H7 (cell line): Measurements from ENCODE around the gene NDUFAF3. TPM values are rescaled to one million over a fixed set of nuclear protein-coding genes. Genes with fewer than 3 reads are reported as not detected.

ENCODE experiments used
- DNase-seq: peaks from one replicate; pipeline ENCODE4 v3.0.0; 2012
- H3K27me3 ChIP-seq: 2 replicates; pipeline ENCODE4 v1.6.0; 2011; ENCODE audit warnings: mild to moderate bottlenecking, low read length; ENCODE audit not compliant: control insufficient read depth, insufficient read depth
- H3K36me3 ChIP-seq: replicated peaks from 2 replicates; pipeline ENCODE4 v1.5.1; 2011; ENCODE audit warnings: low read length; ENCODE audit not compliant: control insufficient read depth, insufficient read depth
- H3K4me3 ChIP-seq: 2 replicates; pipeline ENCODE4 v1.5.1; 2011; ENCODE audit warnings: low read depth, mild to moderate bottlenecking, control low read depth, low read length, moderate library complexity; ENCODE audit not compliant: insufficient read depth
- total RNA-seq: library from RNA; depleted of rRNA; stranded (reverse); fragments of >200 nt; shearing (Covaris generic); gene quantifications from 2 replicates; pipeline ENCODE4 v1.2.3, GENCODE V29; 2014

The NDUFAF3 gene
- total RNA-seq, 1 experiment from 2014 or later: 81.2 TPM

DNA sequence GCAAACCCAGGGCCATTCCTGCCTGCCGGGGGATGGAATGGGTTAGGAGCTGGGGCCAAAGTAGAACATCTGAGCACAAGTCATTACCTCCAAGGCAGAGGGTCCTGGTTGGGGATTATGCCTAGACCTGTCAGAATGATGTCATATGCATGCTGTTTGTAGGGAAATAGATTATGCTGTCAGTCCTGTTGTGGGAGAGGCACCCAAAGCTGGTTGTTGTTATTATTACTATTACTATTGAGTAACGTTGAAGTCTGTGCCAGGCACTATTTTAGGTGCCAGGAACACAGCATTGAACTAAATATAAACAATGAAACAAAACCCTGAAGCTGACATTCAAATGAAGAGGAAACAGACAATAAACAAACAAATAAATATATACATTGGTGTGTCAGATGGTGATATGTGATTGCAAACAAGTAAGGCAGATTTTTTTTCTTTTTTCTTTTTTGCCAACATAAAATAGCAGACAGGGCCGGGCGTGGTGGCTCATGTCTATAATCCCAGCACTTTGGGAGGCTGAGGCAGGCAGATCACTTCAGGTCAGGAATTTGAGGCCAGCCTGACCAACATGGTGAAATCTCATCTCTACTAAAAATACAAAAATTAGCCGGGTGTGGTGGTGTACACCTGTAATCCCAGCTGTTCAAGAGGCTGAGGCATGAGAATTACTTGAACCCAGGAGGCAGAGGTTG is 29.9 kb upstream of the NDUFAF3 start:
- no peaks in the 10 kb centered on the region for H3K27me3 ChIP-seq
- peaks cover 1% of the 10 kb centered on the region; the same call in 1 of the 2 replicates for H3K36me3 ChIP-seq
- no peak for DNase-seq
- H3K4me3 ChIP-seq: no peak overlapping the region

DNA sequence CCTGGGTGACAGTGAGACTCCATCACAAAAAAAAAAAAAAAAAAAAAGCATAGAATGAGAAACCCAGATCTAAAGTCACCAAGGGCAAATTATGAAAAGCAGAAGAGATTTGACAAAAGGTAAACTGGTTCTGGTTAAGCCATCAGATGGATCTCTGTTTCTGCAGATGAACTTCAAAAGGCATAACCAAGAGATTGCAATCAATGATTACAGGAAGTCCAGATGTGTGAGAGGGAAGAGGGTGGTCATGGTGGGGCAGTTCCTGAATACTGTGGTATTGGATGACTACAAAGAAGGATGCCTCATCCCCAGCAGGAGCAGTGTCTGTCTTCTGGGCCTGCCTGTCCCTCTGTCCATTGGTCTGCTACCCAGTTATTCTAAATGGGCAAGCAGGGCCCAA is 28.1 kb upstream of the NDUFAF3 start:
- DNase-seq: no peak
- H3K4me3 ChIP-seq: no peak overlapping the region
- peaks cover 1% of the 10 kb centered on the region; the same call in 1 of the 2 replicates for H3K36me3 ChIP-seq
- H3K27me3 ChIP-seq: no peaks in the 10 kb centered on the region

DNA sequence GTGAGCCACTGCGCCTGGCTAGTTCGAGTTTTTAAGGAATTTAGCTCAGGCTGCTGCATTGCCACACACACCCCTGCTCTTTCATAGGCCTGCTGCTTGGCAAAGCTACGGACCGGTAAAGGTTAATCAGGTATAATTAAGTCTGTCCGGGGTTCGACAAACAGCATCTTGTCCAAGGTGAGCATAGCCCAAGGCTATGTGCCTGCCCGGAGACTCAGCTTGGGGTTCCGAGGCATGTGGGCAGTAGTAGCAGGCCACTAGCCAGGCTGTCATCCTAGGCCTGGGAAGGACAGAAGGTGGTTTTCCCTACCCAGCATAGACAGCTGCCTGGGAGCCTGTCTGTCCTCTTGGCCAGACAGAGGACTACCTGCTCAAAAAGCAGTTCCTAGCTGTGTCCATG is 25.3 kb upstream of the NDUFAF3 start:
- Histone ChIP-seq H3K4me3 (no peak overlapping the region), H3K27me3 (no peaks in the 10 kb centered on the region), H3K36me3 (peaks cover 1% of the 10 kb centered on the region; the same call in 1 of the 2 replicates)
- no peak for DNase-seq

DNA sequence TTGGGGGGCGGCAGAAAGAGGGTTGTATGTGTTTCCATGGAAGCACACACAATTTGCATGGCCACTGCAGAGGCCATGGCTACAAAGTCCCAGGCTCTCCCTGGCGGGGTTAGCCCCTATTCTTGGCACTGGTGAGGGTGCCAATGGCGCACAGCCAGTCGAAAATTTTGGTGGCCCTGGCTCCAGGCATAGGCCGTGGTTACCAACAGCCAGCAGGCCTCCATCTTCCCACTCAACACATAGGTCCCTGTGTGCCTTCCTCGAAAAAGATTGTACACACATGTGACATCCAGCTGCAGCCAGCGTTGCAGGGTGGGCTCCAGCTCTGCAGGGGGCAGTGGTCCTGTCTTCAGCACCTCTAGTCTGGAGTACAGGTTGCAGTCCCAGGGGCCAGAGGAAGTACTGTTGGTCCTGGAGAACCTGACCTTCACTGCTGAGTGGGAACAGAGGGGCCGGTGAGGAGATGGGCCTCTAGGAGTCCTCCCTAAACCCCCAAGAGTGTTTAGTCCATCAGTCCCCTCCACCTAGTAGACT is 24.8 kb upstream of the NDUFAF3 start:
- Histone ChIP-seq H3K4me3 (no peak overlapping the region), H3K36me3 (peaks cover 1% of the 10 kb centered on the region; the same call in 1 of the 2 replicates), H3K27me3 (no peaks in the 10 kb centered on the region)
- peak; percentile 35 for DNase-seq

DNA sequence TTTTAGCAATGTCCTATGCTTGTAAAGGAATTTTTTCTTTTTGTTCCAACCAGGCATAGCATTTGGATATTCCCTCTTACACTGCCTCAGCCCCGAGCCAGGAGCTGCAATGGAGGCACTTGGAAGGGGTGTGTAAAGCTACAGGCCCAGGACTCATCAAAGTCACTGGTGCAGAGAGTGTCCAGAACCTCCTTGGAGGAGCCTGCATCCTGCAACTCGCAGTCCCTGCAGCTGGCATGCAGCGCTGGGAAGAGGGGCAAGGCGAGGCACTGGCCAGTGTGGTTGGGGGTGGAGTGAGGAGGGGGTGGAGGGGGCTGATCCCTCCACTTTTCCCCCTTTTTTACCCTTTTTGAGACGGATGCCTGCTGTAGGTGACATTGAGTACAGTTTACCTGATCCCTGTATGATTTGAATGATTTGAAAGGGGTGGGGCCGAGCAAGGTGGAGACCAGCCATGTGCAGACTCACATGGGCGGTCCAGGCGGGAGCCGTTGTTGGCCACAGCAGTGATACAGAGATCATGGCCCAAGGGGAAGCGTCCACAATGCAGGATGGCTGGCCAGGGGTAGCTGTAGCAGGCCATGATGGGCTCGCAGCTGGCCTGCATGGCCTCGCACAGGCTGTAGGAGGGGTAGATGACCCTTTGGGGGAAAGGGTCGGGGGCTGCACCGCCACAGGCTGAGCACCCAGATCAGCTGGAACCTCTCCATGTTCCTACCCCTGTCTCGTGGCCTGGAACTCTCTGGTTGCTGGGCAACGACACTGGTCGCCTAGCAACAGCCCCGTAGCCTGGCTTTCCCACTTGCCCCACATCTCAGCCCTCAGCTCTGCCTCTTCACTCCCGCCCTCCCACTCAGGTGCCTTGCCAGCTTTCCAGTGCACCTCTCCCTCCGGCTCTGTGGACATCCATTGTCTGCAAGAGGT is 23.9 kb upstream of the NDUFAF3 start:
- Histone ChIP-seq H3K36me3 (peaks cover 1% of the 10 kb centered on the region; the same call in 1 of the 2 replicates), H3K4me3 (no peak overlapping the region), H3K27me3 (no peaks in the 10 kb centered on the region; the same call in 1 of the 2 replicates)
- peak; percentile 79 for DNase-seq

DNA sequence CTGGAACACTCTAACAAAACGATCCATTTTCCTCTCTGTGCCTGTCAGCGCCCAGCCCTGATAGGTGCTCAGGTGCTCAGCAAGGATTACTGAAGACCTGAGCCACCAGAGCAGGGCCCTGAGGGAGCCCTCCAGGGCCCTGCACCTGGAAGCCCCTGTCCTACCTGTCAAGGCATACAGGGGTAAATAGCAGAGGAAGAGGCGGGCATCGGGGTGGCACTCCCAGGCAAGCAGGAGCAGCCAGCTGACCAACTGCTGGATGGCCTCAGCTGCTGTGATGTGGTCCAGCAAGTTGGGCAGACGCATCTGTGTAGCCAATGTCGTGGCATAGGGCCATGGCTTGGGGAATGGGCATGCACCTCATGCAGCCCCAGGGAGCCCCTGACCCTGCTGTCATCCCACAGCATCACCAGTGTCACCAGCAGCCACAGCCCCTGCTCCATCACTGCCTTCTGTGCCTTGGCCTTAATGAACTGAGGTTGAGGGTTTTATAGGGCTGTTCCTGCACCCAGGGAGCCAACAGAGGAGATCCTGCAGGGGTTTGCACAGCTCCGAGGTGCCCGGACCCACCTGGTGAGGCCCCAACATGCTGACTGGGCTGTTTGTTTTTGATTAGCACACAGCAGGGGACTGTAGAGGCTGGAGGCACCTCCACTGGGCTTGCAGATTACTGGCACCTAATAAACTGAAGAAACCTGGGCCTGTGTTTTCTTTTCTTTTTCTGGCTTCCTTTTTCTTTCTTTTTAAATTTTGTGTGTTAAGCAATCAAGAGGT is 22.6 kb upstream of the NDUFAF3 start:
- Histone ChIP-seq H3K4me3 (no peak overlapping the region), H3K27me3 (no peaks in the 10 kb centered on the region; the same call in 1 of the 2 replicates), H3K36me3 (peaks cover 1% of the 10 kb centered on the region; the same call in 1 of the 2 replicates)
- DNase-seq: peak; percentile 63

DNA sequence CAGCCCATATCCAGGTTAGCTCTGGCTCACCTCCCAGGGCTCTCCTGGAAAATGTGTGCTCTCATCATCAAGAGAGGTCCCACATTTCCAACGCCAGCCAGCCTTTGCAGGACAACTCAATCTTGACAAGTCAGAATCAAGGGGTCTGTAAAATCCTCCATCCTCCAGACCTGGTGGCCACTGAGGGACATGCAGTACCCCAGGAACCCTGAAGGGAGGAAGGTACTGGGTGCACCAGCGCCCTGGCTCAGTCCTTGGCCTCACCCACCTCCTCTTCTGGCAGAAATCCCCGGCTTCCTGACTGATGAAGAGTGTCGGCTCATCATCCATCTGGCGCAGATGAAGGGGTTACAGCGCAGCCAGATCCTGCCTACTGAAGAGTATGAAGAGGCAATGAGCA is 20.8 kb upstream of the NDUFAF3 start:
- Histone ChIP-seq H3K4me3 (no peak overlapping the region), H3K27me3 (no peaks in the 10 kb centered on the region; the same call in 1 of the 2 replicates), H3K36me3 (no peaks in the 10 kb centered on the region)
- DNase-seq: peak; percentile 51

DNA sequence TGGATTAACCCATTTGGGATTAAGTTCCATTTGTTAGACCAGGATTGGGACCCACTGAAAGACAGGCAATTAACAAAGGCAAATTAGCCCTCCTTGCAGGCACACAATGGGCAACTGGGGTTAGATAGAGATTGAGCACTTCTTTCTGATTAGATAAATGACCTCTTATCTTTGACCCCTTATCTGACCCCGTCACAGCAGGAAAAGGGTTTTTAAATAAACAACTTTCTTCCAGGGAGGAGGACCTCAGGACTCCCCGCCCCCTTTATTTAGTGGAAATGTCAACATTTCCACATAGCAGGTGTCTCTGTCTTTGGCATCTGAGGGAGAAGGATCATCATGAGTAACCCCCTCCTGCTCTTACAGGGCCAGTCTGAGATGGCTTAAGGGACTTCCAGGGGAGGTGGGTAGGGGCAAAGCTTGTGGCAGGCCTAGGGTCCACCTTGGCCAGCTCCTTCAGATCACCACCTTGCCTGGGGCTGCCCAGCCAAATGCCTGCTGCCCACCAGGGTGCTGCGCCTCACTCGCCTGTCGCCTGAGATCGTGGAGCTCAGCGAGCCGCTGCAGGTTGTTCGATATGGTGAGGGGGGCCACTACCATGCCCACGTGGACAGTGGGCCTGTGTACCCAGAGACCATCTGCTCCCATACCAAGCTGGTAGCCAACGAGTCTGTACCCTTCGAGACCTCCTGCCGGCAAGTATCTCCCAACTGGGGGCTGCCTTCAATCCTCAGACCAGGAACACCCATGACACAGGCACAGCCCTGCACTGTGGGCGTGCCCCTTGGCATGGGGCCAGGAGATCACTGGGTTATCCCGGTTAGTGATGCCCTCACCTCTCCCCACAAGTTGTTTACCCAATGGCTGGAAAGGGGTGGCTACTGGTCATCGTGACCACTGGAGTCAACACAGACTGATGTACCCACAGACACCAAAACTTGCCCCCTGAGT is 17.3 kb upstream of the NDUFAF3 start:
- DNase-seq: no peak
- Histone ChIP-seq H3K27me3 (no peaks in the 10 kb centered on the region; the same call in 1 of the 2 replicates), H3K36me3 (peaks cover 2% of the 10 kb centered on the region), H3K4me3 (no peak overlapping the region)

DNA sequence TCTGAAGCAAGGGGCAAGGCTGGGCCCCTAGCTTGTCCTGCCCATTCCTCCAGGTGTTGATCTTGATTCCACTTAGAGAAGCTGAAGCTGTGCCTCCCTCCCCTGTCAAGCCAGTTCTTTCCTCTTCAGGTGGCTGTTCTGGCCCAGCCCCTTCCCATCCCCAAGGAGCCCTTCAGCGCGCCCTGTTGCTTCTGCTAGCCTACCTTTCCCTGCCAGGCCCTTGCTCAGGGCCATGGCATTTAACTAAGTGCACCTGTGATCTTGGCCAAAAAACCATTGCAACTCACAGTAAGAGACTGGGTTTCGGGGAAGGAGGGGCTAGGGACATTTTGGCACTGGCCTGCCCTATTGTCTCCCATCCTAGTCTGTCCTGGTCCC is 16.6 kb upstream of the NDUFAF3 start:
- H3K27me3 ChIP-seq: no peaks in the 10 kb centered on the region; the same call in 1 of the 2 replicates
- peaks cover 2% of the 10 kb centered on the region for H3K36me3 ChIP-seq
- H3K4me3 ChIP-seq: no peak overlapping the region
- no peak for DNase-seq

DNA sequence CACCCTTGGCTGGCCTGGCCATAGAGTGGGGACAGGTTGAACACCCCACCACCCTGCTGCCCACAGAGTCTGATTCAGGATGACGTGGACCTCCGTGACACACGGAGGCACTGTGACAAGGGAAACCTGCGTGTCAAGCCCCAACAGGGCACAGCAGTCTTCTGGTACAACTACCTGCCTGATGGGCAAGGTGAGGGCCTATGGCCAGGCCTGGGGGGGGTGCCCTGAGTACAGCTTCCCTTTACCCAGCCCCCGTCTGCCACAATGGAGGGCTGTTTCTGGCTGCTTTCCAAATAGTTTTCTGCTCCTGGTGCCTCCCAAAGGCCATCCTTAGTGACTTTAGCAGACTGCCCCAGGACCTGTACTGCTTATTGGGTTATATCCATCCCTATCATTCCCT is 15.9 kb upstream of the NDUFAF3 start:
- DNase-seq: no peak
- H3K4me3 ChIP-seq: no peak overlapping the region

DNA sequence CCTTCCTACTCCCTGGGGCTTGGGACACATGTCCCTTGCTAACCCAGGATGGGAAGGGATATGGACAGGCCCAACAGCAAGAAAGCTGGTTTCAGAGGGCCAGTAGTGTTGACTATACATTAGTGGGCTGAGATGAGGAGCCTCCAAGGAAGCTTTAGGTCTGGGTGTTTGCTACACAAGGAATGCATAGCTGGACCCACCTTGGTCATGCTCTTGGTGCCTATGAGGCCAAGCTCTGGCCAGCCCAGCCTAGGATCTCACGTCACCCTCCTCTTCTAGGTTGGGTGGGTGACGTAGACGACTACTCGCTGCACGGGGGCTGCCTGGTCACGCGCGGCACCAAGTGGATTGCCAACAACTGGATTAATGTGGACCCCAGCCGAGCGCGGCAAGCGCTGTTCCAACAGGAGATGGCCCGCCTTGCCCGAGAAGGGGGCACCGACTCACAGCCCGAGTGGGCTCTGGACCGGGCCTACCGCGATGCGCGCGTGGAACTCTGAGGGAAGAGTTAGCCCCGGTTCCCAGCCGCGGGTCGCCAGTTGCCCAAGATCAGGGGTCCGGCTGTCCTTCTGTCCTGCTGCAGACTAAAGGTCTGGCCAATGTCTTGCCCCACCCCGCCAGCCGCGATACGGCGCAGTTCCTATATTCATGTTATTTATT is 15.4 kb upstream of the NDUFAF3 start:
- Histone ChIP-seq H3K36me3 (peaks cover 4% of the 10 kb centered on the region), H3K4me3 (peak overlapping the region; percentile 92), H3K27me3 (no peaks in the 10 kb centered on the region; the same call in 1 of the 2 replicates)
- no peak for DNase-seq

More for the DNA sequence above, 15.9 kb upstream of the NDUFAF3 start:
- Histone ChIP-seq H3K36me3 (peaks cover 2% of the 10 kb centered on the region), H3K27me3 (no peaks in the 10 kb centered on the region; the same call in 1 of the 2 replicates)

DNA sequence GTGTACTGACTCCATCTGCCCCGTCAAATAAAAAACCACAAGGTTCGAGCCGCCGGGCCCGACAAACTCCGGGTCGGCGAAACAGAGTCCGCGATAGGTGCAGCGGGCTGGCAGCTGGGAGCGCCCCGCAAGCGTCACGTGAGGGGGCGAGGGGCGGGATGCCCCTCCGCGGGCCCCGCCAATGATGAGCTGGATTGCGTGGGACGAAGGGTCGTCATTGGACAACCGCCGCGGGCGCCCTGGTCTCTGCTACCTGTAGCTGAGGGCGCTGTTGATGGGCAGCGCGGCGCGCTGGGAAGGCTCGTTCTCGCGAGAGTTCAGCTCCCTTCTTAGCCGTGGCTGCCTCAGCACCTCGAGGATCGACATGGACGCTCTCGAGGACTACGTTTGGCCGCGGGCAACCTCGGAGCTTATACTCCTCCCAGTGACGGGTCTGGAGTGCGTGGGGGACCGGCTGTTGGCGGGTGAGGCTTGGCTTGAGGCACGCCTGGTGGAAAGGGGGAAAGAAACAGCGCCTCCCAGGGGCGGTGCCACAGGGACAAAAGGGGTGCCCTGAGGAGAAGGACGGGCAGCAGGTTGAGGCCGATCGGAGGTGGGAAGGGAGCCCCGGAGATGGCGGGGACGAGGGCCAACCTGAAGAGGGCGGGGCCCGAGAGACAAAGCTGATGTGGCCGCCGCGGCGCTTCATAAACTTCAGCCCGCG is 14.7 kb upstream of the NDUFAF3 start, which contains the start of gene WDR6:
WDR6 (plus strand) TSS at position 324 of the 703 bp plus-strand sequence; CDS start at position 365, 41 bp downstream.
- peak; percentile 100 for DNase-seq
- H3K4me3 ChIP-seq: peak within 1 kb of the TSS; percentile 92
- H3K27me3 ChIP-seq: no peaks in the 10 kb centered on the region; the same call in 1 of the 2 replicates
- H3K36me3 ChIP-seq: peaks cover 10% of the 10 kb centered on the region
